Measurements from ENCODE around the gene TOX2.
A peak's percentile ranks its signal among the peaks of the same experiment; 100 is the strongest.

Gene TOX2

GRCh38 chr20:43938932-43939761 is 24.5 kb downstream of the TOX2 start:
- DNase-seq (ENCODE audit: low read depth in 1 of 2, low spot score in 1 of 2) = no peak

- DNase-seq (ENCODE audit: low read depth in 1 of 2, low spot score in 1 of 2) = no peak
These were observed 25.1 kb downstream of the TOX2 start for GRCh38 chr20:43939762-43940121.

- no peak for DNase-seq (ENCODE audit: low read depth in 1 of 2, low spot score in 1 of 2)
These were observed 26.0 kb downstream of the TOX2 start for GRCh38 chr20:43940518-43941225.

- no peak for DNase-seq (ENCODE audit: low read depth in 1 of 2, low spot score in 1 of 2)
These were observed 27.0 kb downstream of the TOX2 start for GRCh38 chr20:43941476-43942200.

GRCh38 chr20:43942201-43942590 is 27.5 kb downstream of the TOX2 start:
- DNase-seq (ENCODE audit: low read depth in 1 of 2, low spot score in 1 of 2) = no peak

- no peak for DNase-seq (ENCODE audit: low read depth in 1 of 2, low spot score in 1 of 2)
These were observed 28.1 kb downstream of the TOX2 start for GRCh38 chr20:43942667-43943285.

- no peak for DNase-seq (ENCODE audit: low read depth in 1 of 2, low spot score in 1 of 2)
These were observed 29.1 kb downstream of the TOX2 start for GRCh38 chr20:43943725-43944124.

- DNase-seq (ENCODE audit: low read depth in 1 of 2, low spot score in 1 of 2) = no peak
These were observed 30.1 kb downstream of the TOX2 start for GRCh38 chr20:43944653-43945235.

- DNase-seq (ENCODE audit: low read depth in 1 of 2, low spot score in 1 of 2) = no peak
These were observed 30.9 kb downstream of the TOX2 start for GRCh38 chr20:43945391-43946205.

GRCh38 chr20:43946206-43946491 is 31.5 kb downstream of the TOX2 start:
- no peak for DNase-seq (ENCODE audit: low read depth in 1 of 2, low spot score in 1 of 2)

- no peak for DNase-seq (ENCODE audit: low read depth in 1 of 2, low spot score in 1 of 2)
These were observed 32.1 kb downstream of the TOX2 start for GRCh38 chr20:43946659-43947315.

- no peak for DNase-seq (ENCODE audit: low read depth in 1 of 2, low spot score in 1 of 2)
These were observed 32.7 kb downstream of the TOX2 start for GRCh38 chr20:43947316-43947710.

GRCh38 chr20:43948455-43948854 is 33.8 kb downstream of the TOX2 start:
- DNase-seq (ENCODE audit: low read depth in 1 of 2, low spot score in 1 of 2) = no peak

GRCh38 chr20:43949248-43949647 is 34.6 kb downstream of the TOX2 start:
- DNase-seq (ENCODE audit: low read depth in 1 of 2, low spot score in 1 of 2) = no peak

- peak; percentile 22 to 49 for DNase-seq (ENCODE audit: low read depth in 1 of 2, low spot score in 1 of 2)
These were observed 35.3 kb downstream of the TOX2 start for GRCh38 chr20:43949741-43950618.

- DNase-seq (ENCODE audit: low read depth in 1 of 2, low spot score in 1 of 2) = no peak
These were observed 39.4 kb downstream of the TOX2 start for GRCh38 chr20:43953919-43954592.

- DNase-seq (ENCODE audit: low read depth in 1 of 2, low spot score in 1 of 2) = no peak
These were observed 40.0 kb downstream of the TOX2 start for GRCh38 chr20:43954704-43955061.

- DNase-seq (ENCODE audit: low read depth in 1 of 2, low spot score in 1 of 2) = no peak
These were observed 40.6 kb downstream of the TOX2 start for GRCh38 chr20:43955062-43955749.
